GM19043 (cell line): Measurements from ENCODE around the gene WSB1.
"Not testable (repeated sequence)": the region's sequence is repeated elsewhere in the genome, so short reads cannot be mapped to it uniquely, and the experiment has no call there.

Experiments
- ATAC-seq: cut with Tn5 transposase; IDR thresholded peaks from one replicate; pipeline ENCODE4 v1.9.1; 2021; ENCODE audit warnings: low read depth; ENCODE audit not compliant: unreplicated experiment

The WSB1 gene

DNA sequence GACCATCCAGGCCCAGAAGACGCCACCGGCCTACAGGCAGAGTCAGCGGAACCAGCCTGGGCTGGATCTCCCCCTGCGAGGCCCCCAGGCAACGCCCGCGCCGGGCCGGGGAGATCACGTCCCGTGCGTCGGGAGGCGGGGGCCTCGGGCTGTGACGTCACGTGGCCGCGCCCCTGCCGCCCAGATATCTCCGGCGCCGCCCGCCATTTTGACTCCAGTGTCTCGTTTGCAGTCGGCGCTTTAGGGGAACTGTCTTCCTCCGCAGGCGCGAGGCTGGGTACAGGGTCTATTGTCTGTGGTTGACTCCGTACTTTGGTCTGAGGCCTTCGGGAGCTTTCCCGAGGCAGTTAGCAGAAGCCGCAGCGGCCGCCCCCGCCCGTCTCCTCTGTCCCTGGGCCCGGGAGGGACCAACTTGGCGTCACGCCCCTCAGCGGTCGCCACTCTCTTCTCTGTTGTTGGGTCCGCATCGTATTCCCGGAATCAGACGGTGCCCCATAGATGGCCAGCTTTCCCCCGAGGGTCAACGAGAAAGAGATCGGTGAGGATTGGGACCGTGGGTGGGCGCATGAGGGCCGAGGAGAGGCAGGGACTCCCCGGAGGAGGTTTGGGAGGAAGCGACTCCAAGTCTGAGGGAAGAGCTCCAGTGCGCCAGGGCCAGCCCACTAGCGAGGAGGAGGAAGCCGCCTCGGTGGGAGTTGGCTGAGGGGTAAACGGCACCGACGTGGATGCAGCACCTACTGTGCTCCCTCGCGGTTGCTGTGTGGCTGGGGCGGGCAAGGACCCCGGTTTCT is at the start of gene WSB1:
Gene WSB1, plus strand, starts transcription at position 217 of the 791 bp plus-strand sequence. Its CDS starts 282 bp downstream, at position 499.
- peak; percentile 73 for ATAC-seq

DNA sequence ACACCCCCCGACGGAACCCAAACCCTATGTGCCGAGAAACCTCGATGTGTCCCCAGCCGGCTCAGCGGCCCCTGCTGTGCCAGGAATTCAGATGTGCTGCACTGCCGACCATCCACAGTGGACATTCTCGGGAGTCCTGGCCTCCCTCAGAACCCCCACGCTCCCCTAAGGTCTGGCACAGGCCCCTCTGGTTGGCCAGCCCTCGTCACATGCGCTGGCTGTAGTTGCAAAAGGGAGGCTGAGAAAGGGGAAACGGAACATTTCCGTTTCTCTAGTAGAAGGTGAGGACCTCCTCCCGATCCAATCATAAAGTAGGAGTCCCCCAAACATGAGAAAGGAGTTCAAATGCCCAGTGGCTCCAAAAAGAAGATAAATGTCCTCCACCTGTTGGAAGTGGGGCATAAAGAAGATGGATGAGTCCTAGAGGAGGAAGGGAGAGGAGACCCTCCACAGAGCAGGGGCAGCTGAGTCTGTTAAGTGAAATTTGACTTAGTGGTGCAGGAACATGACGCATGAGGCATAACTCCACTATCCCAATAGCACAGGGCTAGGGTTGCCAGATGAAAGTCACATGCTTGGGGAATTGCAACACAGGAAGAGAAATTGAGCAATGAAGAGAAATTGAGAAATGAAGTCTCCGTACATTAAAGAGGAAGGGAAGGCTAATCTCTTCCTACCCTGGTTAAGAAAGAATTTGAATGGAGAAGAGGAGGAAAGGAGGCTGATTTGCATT is 49.3 kb upstream of the WSB1 start:
- no peak for ATAC-seq

GRCh38 chr17:27245230-27245696 is 48.7 kb upstream of the WSB1 start:
- peak; percentile 83 for ATAC-seq

DNA sequence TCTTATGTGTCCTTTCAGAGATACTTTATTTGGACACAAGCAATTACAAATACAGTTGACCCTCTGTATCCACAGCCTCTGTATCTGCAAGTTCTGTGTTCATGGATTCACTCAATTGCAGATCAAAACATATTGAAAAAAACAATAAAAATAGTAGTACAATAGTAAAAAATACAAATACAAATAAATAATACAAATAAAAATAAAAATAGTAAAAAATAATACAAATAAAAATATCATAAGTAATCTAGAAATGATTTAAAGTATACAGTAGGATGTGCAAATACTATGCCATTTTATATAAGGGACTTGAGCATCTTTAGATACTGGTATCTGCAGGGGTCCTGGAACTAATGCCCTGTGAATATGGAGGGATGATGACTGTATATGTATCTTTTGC is 47.4 kb upstream of the WSB1 start:
- ATAC-seq: no peak

DNA sequence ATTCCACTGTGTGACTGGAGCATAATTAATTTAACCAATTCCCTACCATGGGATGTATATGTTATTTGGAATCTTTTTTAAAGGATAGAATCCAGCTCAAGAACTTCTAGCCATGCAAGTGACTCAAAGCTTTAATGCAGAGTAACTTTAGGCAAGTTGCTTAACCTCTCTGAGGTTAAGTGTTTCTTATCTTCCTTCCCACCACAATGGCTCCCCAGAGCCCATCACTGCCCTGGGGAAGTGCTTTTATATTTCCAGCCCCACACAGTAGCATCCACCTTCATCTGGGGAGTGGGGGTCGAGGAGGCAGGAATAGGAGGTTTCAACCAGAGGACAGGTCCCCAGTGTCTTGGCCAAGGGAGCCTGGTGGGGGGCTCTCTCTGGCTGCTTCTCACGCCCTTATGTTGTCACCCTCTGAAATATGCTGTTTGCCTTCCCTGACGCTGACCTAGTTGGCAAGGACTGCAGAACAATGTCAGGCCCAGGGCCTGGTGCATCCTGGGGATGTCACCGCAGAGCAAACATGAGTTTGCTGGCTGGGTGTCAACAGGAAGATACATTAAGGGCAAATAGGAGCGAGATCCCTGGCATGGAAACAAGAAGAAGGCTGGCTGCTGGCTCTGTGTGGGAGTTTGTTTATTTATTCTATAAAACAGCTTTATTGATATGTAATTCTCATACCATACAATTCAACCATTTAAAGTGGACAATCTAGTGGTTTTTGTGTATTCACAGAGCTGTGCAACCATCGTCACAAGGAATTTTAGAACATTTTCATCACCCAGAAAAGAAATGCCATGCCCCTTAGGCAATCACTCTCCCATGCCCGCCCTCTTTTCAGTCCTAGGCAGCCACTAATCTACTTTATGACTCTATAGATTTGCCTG is 46.6 kb upstream of the WSB1 start:
- no peak for ATAC-seq

DNA sequence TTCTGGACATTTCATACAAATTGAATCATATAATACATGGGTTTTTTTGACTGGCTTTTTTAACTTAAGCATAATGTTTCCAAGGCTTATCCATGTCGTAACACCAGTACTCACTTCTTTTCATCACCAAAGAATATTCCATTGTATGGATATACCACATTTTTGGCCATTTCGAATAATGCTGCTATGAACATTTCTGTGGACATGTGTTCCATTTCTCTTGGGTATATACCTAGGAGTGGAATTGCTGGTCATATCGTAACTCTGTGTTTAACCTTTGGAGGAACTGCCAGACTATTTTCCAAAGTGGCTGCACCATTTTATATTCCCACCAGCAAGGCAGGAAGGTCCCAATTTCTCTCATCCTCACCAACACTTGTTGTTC is 46.0 kb upstream of the WSB1 start:
- no peak for ATAC-seq

- not testable (repeated sequence) for ATAC-seq
Observed at GRCh38 chr17:27250791-27251190, 43.1 kb upstream of the WSB1 start.

GRCh38 chr17:27254802-27255201 is 39.1 kb upstream of the WSB1 start:
- ATAC-seq: not testable (repeated sequence)

DNA sequence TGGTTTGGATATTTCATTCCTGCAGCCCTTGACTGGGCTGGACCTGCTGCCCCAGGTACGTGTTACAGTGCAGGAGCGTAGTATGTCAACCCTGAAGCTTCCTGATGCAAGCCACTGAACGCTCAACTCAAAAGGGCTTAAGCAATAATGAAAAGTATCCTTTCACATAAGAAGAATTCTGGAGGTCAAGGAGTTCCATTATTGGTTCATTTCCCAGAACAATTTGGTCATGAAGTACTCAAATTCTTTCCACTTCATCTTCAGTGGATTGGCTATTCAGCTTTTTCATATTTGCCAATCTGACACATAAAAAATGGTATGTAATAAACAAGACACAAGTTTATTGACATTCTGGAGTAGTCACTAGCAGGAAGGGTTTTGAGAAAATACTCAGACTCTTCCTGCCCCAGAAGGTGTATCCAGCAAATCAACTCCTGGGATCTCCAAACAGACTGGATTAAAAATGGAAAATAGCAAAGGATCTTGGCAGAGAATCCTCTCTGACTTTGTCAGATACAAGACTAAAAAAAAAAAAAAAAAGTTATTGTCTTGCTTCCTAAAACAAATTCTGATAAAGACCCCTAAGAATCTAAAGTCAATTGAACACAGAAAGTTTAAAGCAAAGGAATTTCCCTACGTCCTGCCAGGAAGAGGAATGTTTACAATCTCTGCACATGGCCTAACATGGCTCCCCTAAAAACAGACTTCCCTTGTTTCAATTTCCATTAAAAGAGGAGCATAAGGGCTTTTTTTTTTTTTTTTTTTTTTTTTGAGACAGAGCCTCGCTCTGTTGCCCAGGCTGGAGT is 37.5 kb upstream of the WSB1 start:
- no peak for ATAC-seq

GRCh38 chr17:27257031-27257357 is 36.9 kb upstream of the WSB1 start:
- no peak for ATAC-seq

- no peak for ATAC-seq
Observed at GRCh38 chr17:27259356-27259755, 34.6 kb upstream of the WSB1 start.

DNA sequence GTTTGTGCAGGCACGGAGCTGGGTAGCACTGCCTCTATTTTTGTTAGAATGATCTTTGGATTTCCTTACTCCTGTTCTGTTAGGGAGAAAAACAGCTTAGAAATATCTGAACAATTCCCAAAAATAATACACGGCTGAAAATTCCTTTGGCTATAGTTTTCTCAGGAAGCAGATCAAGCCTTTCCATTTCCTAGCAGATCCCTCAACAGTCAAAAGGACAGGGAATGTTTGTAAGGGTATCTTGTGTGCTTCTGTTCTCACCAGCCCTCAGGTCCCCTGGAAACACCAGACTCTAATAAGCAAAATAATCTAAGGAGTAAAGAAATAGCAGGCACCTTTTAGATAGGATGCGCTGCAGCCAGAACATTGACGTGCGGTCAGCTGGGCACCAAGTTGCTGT is 30.5 kb upstream of the WSB1 start:
- no peak for ATAC-seq

GRCh38 chr17:27264068-27264812 is 29.7 kb upstream of the WSB1 start:
- no peak for ATAC-seq

GRCh38 chr17:27265333-27265732 is 28.6 kb upstream of the WSB1 start:
- no peak for ATAC-seq

DNA sequence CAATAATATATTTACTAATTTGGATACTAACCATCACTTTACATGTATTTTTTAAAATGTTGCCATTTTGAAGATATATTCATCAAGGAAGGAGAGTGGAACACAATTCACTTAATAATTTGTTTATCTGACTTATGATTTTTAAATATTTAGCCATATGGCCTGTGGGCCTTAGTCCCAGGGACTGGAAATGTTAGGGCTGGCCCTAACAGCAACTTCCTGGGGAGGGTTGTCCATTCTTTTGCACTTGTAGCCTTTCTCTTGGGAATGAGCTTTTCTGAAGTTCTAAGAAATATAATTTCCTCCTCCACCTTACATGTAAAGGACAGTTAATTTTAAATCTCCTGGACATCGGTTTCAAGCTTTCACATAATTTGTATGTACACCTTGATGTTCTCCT is 27.7 kb upstream of the WSB1 start:
- no peak for ATAC-seq

DNA sequence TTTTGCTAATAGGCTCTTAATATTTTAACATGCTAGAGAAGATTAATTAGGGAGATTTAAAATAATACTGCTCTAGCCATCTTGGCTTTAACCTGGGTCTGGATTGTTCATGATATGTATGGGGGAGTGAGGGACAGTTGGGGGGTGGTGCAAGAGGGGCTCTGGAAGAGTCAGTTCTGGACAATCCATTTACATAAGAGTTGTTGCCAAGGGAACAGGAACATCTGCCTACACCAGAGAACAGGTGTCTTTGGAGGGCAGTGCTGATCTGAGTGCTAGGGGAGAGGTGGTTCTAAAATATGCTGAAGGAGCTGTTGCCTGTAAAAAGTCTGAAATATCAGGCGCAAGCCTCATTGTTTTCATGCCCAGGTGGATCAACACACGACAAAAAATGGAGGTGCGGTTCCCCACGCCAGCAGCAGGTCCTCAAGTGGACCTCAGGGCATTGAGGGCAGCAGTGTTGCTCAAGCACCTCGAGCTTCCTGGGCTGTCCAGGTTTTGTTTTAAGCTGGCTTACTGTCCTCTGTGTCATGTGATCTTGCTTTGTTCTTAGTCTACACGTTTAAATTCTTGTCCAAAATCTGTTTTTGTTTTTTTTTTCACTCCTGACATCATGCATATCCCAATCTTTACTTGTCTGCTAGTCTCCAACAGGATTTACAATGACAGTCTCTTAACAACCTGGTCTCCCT is 25.4 kb upstream of the WSB1 start:
- no peak for ATAC-seq

DNA sequence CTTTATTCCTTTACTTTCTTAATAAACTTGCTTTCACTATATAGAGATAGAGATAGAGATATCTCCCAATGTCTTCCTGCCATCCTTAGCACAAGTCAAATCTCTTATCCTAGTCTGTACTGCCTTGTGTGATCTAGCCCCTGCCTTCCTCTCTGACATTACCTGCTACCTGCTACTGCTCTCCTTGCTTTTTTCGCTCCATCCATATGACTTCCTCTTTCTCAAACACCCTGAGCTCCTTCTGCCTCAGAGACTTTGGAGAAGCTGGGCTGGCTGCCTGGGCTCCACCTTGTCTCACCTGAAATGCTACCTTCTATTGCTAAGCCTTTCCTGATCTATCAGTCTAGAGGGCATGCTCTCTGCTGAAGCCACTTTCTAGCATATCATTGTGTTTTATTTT is 24.7 kb upstream of the WSB1 start:
- no peak for ATAC-seq

DNA sequence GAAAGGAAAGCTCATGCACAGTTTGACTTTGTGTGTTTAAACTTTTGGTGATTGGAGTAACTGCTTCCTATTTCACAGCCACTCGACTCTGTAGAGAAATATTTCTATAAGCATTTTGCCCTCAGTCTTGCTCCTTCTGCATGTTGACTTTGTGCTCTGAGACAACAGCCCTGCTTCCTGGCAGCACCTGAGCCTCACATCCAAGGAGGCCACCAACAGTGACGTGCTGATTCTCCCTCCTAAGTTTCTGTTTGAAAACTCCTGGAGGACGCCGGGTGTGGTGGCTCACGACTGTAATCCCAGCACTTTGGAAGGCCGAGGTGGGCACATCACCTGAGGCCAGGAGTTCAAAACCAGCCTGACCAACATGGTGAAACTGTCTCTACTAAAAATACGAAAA is 23.9 kb upstream of the WSB1 start:
- no peak for ATAC-seq

GRCh38 chr17:27276653-27277156 is 17.2 kb upstream of the WSB1 start:
- no peak for ATAC-seq
